ENCODE measurements around the gene FBXL2. TPM values are rescaled to one million over a fixed set of nuclear protein-coding genes. Genes with fewer than 3 reads are reported as not detected.

The FBXL2 gene
- total and polyA plus RNA-seq, 2 of the 8 experiments (the other 6 are each of a cell fraction or from before 2014, with no cell fraction given), result 3.1 to 5.4 TPM

DNA sequence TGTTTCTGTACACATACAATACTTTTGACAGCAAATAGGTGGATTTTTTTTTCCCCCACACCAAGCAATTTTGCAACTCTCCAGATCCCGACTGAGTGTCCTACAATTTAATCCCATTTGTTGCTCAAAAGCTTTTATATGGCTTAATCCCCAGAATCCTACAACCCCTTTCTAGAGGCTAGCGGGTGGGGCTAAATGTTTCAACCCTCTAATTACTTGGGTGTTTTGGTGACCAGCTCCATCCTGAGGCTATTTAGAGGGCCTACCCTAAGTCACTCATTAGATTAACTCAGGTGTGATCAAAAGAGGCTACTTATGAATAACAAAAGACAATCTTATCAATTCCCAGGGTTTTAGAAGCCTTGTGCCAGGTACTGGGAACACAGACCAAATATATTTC lies 21.0 kb upstream of the FBXL2 start:
- H2AK5ac ChIP-seq (ENCODE audit: low read depth, low read length), result no peak overlapping the region
- H3K79me2 ChIP-seq (ENCODE audit: control insufficient read depth in 1 of 2, insufficient read depth in 2 of 2, low read length in 2 of 2), result no peaks in the 10 kb centered on the region
- no peaks in the 10 kb centered on the region for H3K4me1 ChIP-seq (replicated peaks in 1 of 4; ENCODE audit: control insufficient read depth in 3 of 4, insufficient read depth in 4 of 4, low read length in 3 of 4)
- CTCF ChIA-PET (ENCODE audit: partially characterized antibody), result interaction anchor here (0.7 to 1.4 kb wide), 3 partner anchors 9 to 125 kb away, joined by 3 to 5 read pairs (median 5); no protein-coding TSS in a partner anchor
- H3K18ac ChIP-seq (ENCODE audit: extremely low read depth, low read length), result no peak overlapping the region
- no peak overlapping the region for H3K9ac ChIP-seq (replicated peaks in 1 of 4; ENCODE audit: extremely low read depth in 1 of 4, low read depth in 3 of 4, low read length in 3 of 4)
- no peak overlapping the region for H3K4me2 ChIP-seq (ENCODE audit: insufficient read depth in 1 of 2, low read depth in 2 of 2, low read length in 2 of 2)
- H2BK5ac ChIP-seq (ENCODE audit: low read depth, low read length), result no peak overlapping the region
- H2AFZ ChIP-seq (ENCODE audit: low read length), result no peak overlapping the region
- TF ChIP-seq CHD2 (IDR thresholded peaks at IDR 0.05; ENCODE audit: low read length) (no peak), RAD21 (IDR thresholded peaks at IDR 0.05 in 1 of 2, conservative IDR thresholded peaks at IDR 0.05 in 1 of 2; ENCODE audit: low read depth in 2 of 2, low read length in 2 of 2) (peak in 1 of 2 experiments; percentile 13; a peak in 1 of 4 replicates)
- H3K79me1 ChIP-seq (ENCODE audit: low read depth, low read length), result no peaks in the 10 kb centered on the region
- no peak overlapping the region for H4K5ac ChIP-seq (ENCODE audit: insufficient read length, low read depth, low read length)
- 86% methylated on average over 2 of the region's 2 CpGs; no CpG with 5 or more reads in 1 of the 2 experiments for WGBS, 2 experiments (ENCODE audit: extremely low coverage in 1 of 2, insufficient coverage in 1 of 2, insufficient read length in 1 of 2, insufficient replicate concordance in 2 of 2, low coverage in 1 of 2, low lambda C conversion rate in 2 of 2, missing lambda C conversion rate in 1 of 2)
- H3K23me2 ChIP-seq (ENCODE audit: low read depth, low read length), result no peaks in the 10 kb centered on the region
- H3K27ac ChIP-seq (ENCODE audit: low read depth, low read length), result no peak overlapping the region
- FAIRE-seq (no peak), DNase-seq (ENCODE audit: low read depth in 1 of 2, low spot score in 2 of 2) (no peak)
- H3K4ac ChIP-seq (replicated peaks; ENCODE audit: insufficient read length, low read depth, low read length), result no peak overlapping the region
- no peak overlapping the region for H2BK12ac ChIP-seq (ENCODE audit: low read depth, low read length)
- H3K56ac ChIP-seq (replicated peaks; ENCODE audit: insufficient read length, low read depth, low read length), result no peak overlapping the region
- no peak overlapping the region for H2BK15ac ChIP-seq (ENCODE audit: low read length)
- no peak overlapping the region for H4K91ac ChIP-seq (replicated peaks; ENCODE audit: insufficient read length, low read length)
- no peaks in the 10 kb centered on the region for H3K27me3 ChIP-seq (replicated peaks in 1 of 4; ENCODE audit: control insufficient read depth in 3 of 4, extremely low read depth in 1 of 4, insufficient read depth in 3 of 4, low read length in 3 of 4)
- H2BK20ac ChIP-seq (ENCODE audit: low read length), result no peak overlapping the region
- H3K14ac ChIP-seq (ENCODE audit: insufficient read length), result no peak overlapping the region
- POLR2A ChIA-PET (ENCODE audit: partially characterized antibody), result no interaction called here
- no peaks in the 10 kb centered on the region for H4K20me1 ChIP-seq (replicated peaks in 1 of 2; ENCODE audit: control insufficient read depth in 1 of 2, insufficient read depth in 2 of 2, low read length in 2 of 2)
- no peak overlapping the region for H3K23ac ChIP-seq (ENCODE audit: insufficient read length)
- H3K36me3 ChIP-seq (ENCODE audit: control insufficient read depth in 2 of 4, insufficient read depth in 4 of 4, low read length in 3 of 4), result no peaks in the 10 kb centered on the region
- H4K8ac ChIP-seq (ENCODE audit: extremely low read depth, insufficient read depth, low read length), result no peak overlapping the region
- no peak overlapping the region for H2BK120ac ChIP-seq (replicated peaks; ENCODE audit: low read depth, low read length)
- H3K9me3 ChIP-seq (ENCODE audit: insufficient read depth in 2 of 2, low read depth in 1 of 2, low read length in 1 of 2), result no peaks in the 10 kb centered on the region
- no peak overlapping the region for H3K4me3 ChIP-seq (ENCODE audit: extremely low read depth in 1 of 4, insufficient read depth in 2 of 4, low read depth in 3 of 4, low read length in 4 of 4)

All from H1 (cell line).